Measurements from ENCODE around the gene CAND1. TPM values are rescaled to one million over a fixed set of nuclear protein-coding genes. Genes with fewer than 3 reads are reported as not detected.

The CAND1 gene
- total RNA-seq, 1 experiment from 2014 or later = 134 TPM

GRCh38 chr12:67367843-67368242, 98.7 kb downstream of the CAND1 start:
- Histone ChIP-seq H3K27me3 (ENCODE audit: control insufficient read depth, insufficient read depth, low read length) (no peaks in the 10 kb centered on the region), H3K4me3 (ENCODE audit: insufficient read depth, low read depth, low read length) (no peak overlapping the region), H3K36me3 (replicated peaks; ENCODE audit: control insufficient read depth, insufficient read depth, low read length) (no peaks in the 10 kb centered on the region)
- no peak for DNase-seq
